H1 (cell line): ENCODE data around the gene SYT13. TPM values are rescaled to one million over a fixed set of nuclear protein-coding genes. Genes with fewer than 3 reads are reported as not detected.

Experiments
- BACH1 ChIP-seq: IDR thresholded peaks from 2 replicates; pipeline ENCODE4 v1.6.1; 2012; ENCODE audit warnings: low read length, improper control_type of control experiment
- CHD1 ChIP-seq: IDR thresholded peaks from 2 replicates; pipeline ENCODE4 v1.6.1; 2012; ENCODE audit warnings: low read depth, low read length, improper control_type of control experiment
- CTBP2 ChIP-seq: IDR thresholded peaks from 2 replicates; pipeline ENCODE4 v1.7.0; 2011; ENCODE audit warnings: borderline replicate concordance, mild to moderate bottlenecking, moderate library complexity, mixed read lengths, low read length; ENCODE audit not compliant: insufficient read depth, insufficient read length
- EGR1 ChIP-seq: IDR thresholded peaks from 2 replicates; pipeline ENCODE4 v1.6.1; 2011; ENCODE audit warnings: low read depth, low read length, borderline replicate concordance
- GABPA ChIP-seq: IDR thresholded peaks from 2 replicates; pipeline ENCODE4 v1.6.1; 2011; ENCODE audit warnings: mild to moderate bottlenecking, low read length, moderate library complexity, borderline replicate concordance; ENCODE audit not compliant: insufficient read depth
- KDM5A ChIP-seq: fragments of 200-600 bp; IDR thresholded peaks from 2 replicates; pipeline ENCODE4 v1.7.1; 2012; ENCODE audit warnings: mild to moderate bottlenecking, low read length, inconsistent platforms, mixed read lengths
- NANOG ChIP-seq: IDR thresholded peaks from 2 replicates; pipeline ENCODE4 v1.6.1; 2011; ENCODE audit warnings: low read length, low read depth, mild to moderate bottlenecking, inconsistent platforms; ENCODE audit not compliant: insufficient read depth, poor library complexity, severe bottlenecking
- POLR2A ChIP-seq, 2 experiments: IDR thresholded peaks; 1 replicate in 1 of 2; 2 replicates in 1 of 2; pipeline ENCODE4 v1.6.1; 2011; ENCODE audit warnings: low read depth in 2 of 2, low read length in 2 of 2, mild to moderate bottlenecking in 2 of 2; ENCODE audit errors: control extremely low read depth in 1 of 2
- RBBP5 ChIP-seq: IDR thresholded peaks from 2 replicates; pipeline ENCODE4 v1.7.1; 2012; ENCODE audit warnings: low read depth, mild to moderate bottlenecking, inconsistent platforms, low read length, moderate library complexity, borderline replicate concordance
- SIN3A ChIP-seq, 2 experiments: IDR thresholded peaks in 1 of 2; conservative IDR thresholded peaks in 1 of 2; 2 replicates each; pipeline ENCODE4 v1.6.1; 2011 to 2012; ENCODE audit warnings: low read length in 2 of 2, improper control_type of control experiment in 1 of 2, low read depth in 1 of 2, mild to moderate bottlenecking in 1 of 2
- polyA plus RNA-seq, 7 experiments: library from polyadenylated mRNA; depleted of rRNA in 3 of 7; stranded (reverse) in 5 of 7; unstranded in 2 of 7; fragments of >200 nt in 5 of 7; fragments of 200-250 nt in 2 of 7; gene quantifications; 1 replicate in 5 of 7; 2 replicates in 1 of 7; 4 replicates in 1 of 7; pipeline versions ENCODE4 v1.2.1 to v1.2.3, GENCODE V29; 2011 to 2013; ENCODE audit warnings: missing spikeins in 2 of 7, mixed read lengths in 2 of 7
- total RNA-seq: library from RNA; stranded (reverse); fragmentation: NEBNext Ultra II Directional; extraction: Animal tissue kit (Norgen Biotek cat#: 25700); gene quantifications from 2 replicates; pipeline ENCODE4 v1.2.1, GENCODE V29; 2021

Gene SYT13
- total and polyA plus RNA-seq, 2 of the 8 experiments (the other 6 are each of a cell fraction or from before 2014, with no cell fraction given): 4.8 to 13.2 TPM

DNA sequence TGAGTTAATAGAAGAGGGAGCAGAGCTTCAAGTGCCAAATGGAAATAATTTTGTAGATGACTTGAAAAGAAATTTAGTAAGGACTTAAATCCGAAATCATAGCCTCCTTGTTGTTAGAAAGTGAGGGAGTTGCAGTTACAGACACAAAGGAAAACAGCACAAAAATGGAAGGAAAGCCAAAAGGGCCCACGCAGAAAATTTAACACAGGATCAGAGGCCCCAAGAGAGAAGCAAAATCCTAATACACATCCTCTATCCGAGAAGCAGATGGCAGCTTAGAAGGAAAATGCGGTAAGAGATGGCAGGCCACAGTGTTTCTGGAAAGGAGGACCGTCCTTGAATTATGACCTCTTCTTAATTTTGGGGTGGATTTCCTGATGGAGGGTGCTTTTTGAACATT, 48.7 kb upstream of the SYT13 start (continued):
- no peak for TF ChIP-seq NANOG
- TF ChIP-seq CTBP2: no peak
- TF ChIP-seq RBBP5: no peak
- no peak for TF ChIP-seq SIN3A (conservative IDR thresholded peaks at IDR 0.05 in 1 of 2, IDR thresholded peaks at IDR 0.05 in 1 of 2; ENCODE audit: low read depth in 1 of 2, low read length in 2 of 2)
- TF ChIP-seq POLR2A (IDR thresholded peaks at IDR 0.05; ENCODE audit: control extremely low read depth in 1 of 2, low read depth in 2 of 2, low read length in 2 of 2): no peak
- TF ChIP-seq KDM5A: no peak
- no peak for TF ChIP-seq BACH1
- TF ChIP-seq EGR1: no peak
- no peak for TF ChIP-seq CHD1
- no peak for TF ChIP-seq GABPA
